Keratinocyte (primary cell): ENCODE data around the gene NOS1AP. TPM values are rescaled to one million over a fixed set of nuclear protein-coding genes. Genes with fewer than 3 reads are reported as not detected.

Experiments
- DNase-seq: peaks from one replicate; pipeline ENCODE4 v3.0.0-alpha.2; 2011; ENCODE audit warnings: low read depth, missing footprints, low spot score
- FAIRE-seq: peaks from 2 replicates; lab custom pipeline; 2011; peaks lifted over from hg19 to GRCh38; lab: Jason Lieb, UNC
- H2AFZ ChIP-seq: 2 replicates; pipeline ENCODE4 v1.6.0; 2012; ENCODE audit warnings: low read length, control low read depth, inconsistent platforms; ENCODE audit not compliant: control insufficient read depth
- H3K27ac ChIP-seq: 2 replicates; pipeline ENCODE4 v1.5.1; 2011; ENCODE audit warnings: low read length; ENCODE audit not compliant: control insufficient read depth, insufficient read depth
- H3K27me3 ChIP-seq: 3 replicates; pipeline ENCODE4 v1.6.0; 2011; ENCODE audit warnings: low read length; ENCODE audit not compliant: control insufficient read depth, insufficient read depth; ENCODE audit errors: extremely low read depth
- H3K36me3 ChIP-seq, 2 experiments: 2 replicates in 1 of 2; 3 replicates in 1 of 2; pipeline ENCODE4 v1.5.1; 2011; ENCODE audit warnings: low read length in 2 of 2, mild to moderate bottlenecking in 1 of 2; ENCODE audit not compliant: control insufficient read depth in 2 of 2, insufficient read depth in 2 of 2; ENCODE audit errors: extremely low read depth in 1 of 2
- H3K4me1 ChIP-seq: 3 replicates; pipeline ENCODE4 v1.5.1; 2011; ENCODE audit warnings: low read length; ENCODE audit not compliant: control insufficient read depth, insufficient read depth; ENCODE audit errors: extremely low read depth
- H3K4me2 ChIP-seq: 3 replicates; pipeline ENCODE4 v1.6.0; 2011; ENCODE audit warnings: low read depth, low read length; ENCODE audit not compliant: control insufficient read depth, insufficient read depth; ENCODE audit errors: extremely low read depth
- H3K4me3 ChIP-seq, 3 experiments: fragments of 200-600 bp in 1 of 3; sonication (generic) in 1 of 3; 2 replicates in 2 of 3; 3 replicates in 1 of 3; pipeline ENCODE4 v1.5.1; 2011 to 2016; ENCODE audit warnings: low read length in 3 of 3, mild to moderate bottlenecking in 3 of 3, control low read depth in 2 of 3, inconsistent platforms in 1 of 3, low read depth in 1 of 3, mixed read lengths in 1 of 3, mixed run types in 1 of 3, moderate library complexity in 1 of 3; ENCODE audit not compliant: control insufficient read depth in 2 of 3, insufficient read depth in 2 of 3; ENCODE audit errors: extremely low read depth in 1 of 3
- H3K79me2 ChIP-seq: 2 replicates; pipeline ENCODE4 v1.6.0; 2012; ENCODE audit warnings: low read length; ENCODE audit not compliant: control insufficient read depth, insufficient read depth
- H3K9ac ChIP-seq: 3 replicates; pipeline ENCODE4 v1.6.0; 2011; ENCODE audit warnings: low read length; ENCODE audit not compliant: control insufficient read depth, insufficient read depth; ENCODE audit errors: extremely low read depth
- H3K9me1 ChIP-seq: 3 replicates; pipeline ENCODE4 v1.6.0; 2011; ENCODE audit warnings: low read length; ENCODE audit not compliant: control insufficient read depth, insufficient read depth; ENCODE audit errors: extremely low read depth
- H3K9me3 ChIP-seq: 2 replicates; pipeline ENCODE4 v1.5.1; 2012; ENCODE audit warnings: low read depth, low read length; ENCODE audit not compliant: control insufficient read depth
- H4K20me1 ChIP-seq: 3 replicates; pipeline ENCODE4 v1.6.0; 2011; ENCODE audit warnings: low read length; ENCODE audit not compliant: control insufficient read depth, insufficient read depth; ENCODE audit errors: extremely low read depth
- CTCF ChIP-seq, 3 experiments: IDR thresholded peaks in 1 of 3; conservative IDR thresholded peaks in 1 of 3; optimal IDR thresholded peaks in 1 of 3; 2 replicates in 2 of 3; 3 replicates in 1 of 3; pipeline versions ENCODE3 to v1.5.1; 2011; ENCODE audit warnings: low read length in 3 of 3, mild to moderate bottlenecking in 3 of 3, moderate library complexity in 2 of 3, control low read depth in 1 of 3, inconsistent platforms in 1 of 3; ENCODE audit not compliant: insufficient read depth in 2 of 3; ENCODE audit errors: extremely low read depth in 1 of 3
- EZH2 ChIP-seq: IDR thresholded peaks from one replicate; pipeline ENCODE4 v1.6.1; 2012; ENCODE audit warnings: inconsistent platforms, mild to moderate bottlenecking, low read length, moderate library complexity
- dilution Hi-C: fragments of 300-500 bp; cut with MboI; formaldehyde crosslinking; loops from one replicate; pipeline ENCODE4 v1.7.0; 2020; ENCODE audit warnings: low sequenced_read_pairs; ENCODE audit not compliant: extremely low pct_ligation_motif_present
- polyA plus RNA-seq, 5 experiments: library from polyadenylated mRNA; depleted of rRNA in 3 of 5; stranded (reverse) in 3 of 5; stranded (forward) in 1 of 5; unstranded in 1 of 5; fragments of >200 nt; gene quantifications; 1 replicate in 1 of 5; 2 replicates in 3 of 5; 3 replicates in 1 of 5; pipeline versions ENCODE4 v1.2.1 to v1.2.3, GENCODE V29; 2011 to 2012; ENCODE audit warnings: missing spikeins in 2 of 5, low read depth in 1 of 5, low replicate concordance in 1 of 5

The NOS1AP gene
- polyA plus RNA-seq, 1 donor (not counting 4 experiments of a cell fraction or from before 2014, with no cell fraction given) = not detected

- no peaks in the 10 kb centered on the region for H3K36me3 ChIP-seq
- dilution Hi-C loops = no loop called here
- H3K4me3 ChIP-seq = no peak overlapping the region
- no peaks in the 10 kb centered on the region for H3K27me3 ChIP-seq
- H3K79me2 ChIP-seq = no peaks in the 10 kb centered on the region
- no peaks in the 10 kb centered on the region for H3K9me3 ChIP-seq
- peaks cover 20% of the 10 kb centered on the region for H3K4me1 ChIP-seq
- DNase-seq (no peak), FAIRE-seq (peak; percentile 67)
- H3K9me1 ChIP-seq = no peaks in the 10 kb centered on the region
- no peaks in the 10 kb centered on the region for H4K20me1 ChIP-seq
- no peak overlapping the region for H3K27ac ChIP-seq
- H3K4me2 ChIP-seq = peak overlapping the region; percentile 53
- no peak overlapping the region for H2AFZ ChIP-seq
- H3K9ac ChIP-seq = no peak overlapping the region
- TF ChIP-seq EZH2 = no peak
- no peak for TF ChIP-seq CTCF (optimal IDR thresholded peaks at IDR 0.05 in 1 of 3, IDR thresholded peaks at IDR 0.05 in 1 of 3, conservative IDR thresholded peaks at IDR 0.05 in 1 of 3; ENCODE audit: extremely low read depth in 1 of 3, insufficient read depth in 2 of 3, low read length in 3 of 3)
Measured at GRCh38 chr1:162035241-162035640, 34.2 kb upstream of the NOS1AP start.

DNA sequence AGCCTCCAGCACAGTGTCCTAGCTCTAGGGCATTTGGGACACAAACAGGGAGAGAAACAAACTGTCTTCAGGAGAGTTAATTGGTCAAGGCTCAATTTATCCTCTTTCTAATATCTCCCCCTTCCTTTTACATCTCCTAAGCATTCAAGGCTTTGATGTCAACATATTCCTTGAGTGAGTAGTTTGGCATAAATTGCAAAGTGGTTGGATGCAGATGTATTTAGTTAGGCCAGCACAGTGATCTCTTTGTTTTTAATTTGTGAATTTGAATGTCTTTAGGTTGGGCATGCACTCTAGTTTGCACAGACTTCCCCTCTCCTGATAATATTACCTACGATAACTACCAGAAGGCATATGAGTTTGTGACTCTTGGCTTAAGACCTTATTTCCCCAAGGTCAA is 33.3 kb upstream of the NOS1AP start:
- H4K20me1 ChIP-seq = no peaks in the 10 kb centered on the region
- H3K27me3 ChIP-seq = no peaks in the 10 kb centered on the region
- no peak for FAIRE-seq
- TF ChIP-seq CTCF (optimal IDR thresholded peaks at IDR 0.05 in 1 of 3, IDR thresholded peaks at IDR 0.05 in 1 of 3, conservative IDR thresholded peaks at IDR 0.05 in 1 of 3; ENCODE audit: extremely low read depth in 1 of 3, insufficient read depth in 2 of 3, low read length in 3 of 3) = no peak
- no peak for TF ChIP-seq EZH2
- no peaks in the 10 kb centered on the region for H3K9me3 ChIP-seq
- no peaks in the 10 kb centered on the region for H3K36me3 ChIP-seq
- H3K4me2 ChIP-seq = no peak overlapping the region
- H2AFZ ChIP-seq = no peak overlapping the region
- dilution Hi-C loops = no loop called here
- H3K4me1 ChIP-seq = peaks cover 20% of the 10 kb centered on the region
- H3K79me2 ChIP-seq = no peaks in the 10 kb centered on the region
- H3K4me3 ChIP-seq = no peak overlapping the region
- H3K9ac ChIP-seq = no peak overlapping the region
- H3K9me1 ChIP-seq = no peaks in the 10 kb centered on the region
- H3K27ac ChIP-seq = no peak overlapping the region
- no peak for DNase-seq
